Keratinocyte (primary cell): ENCODE measurements around the gene TENT4B. TPM values are rescaled to one million over a fixed set of nuclear protein-coding genes. Genes with fewer than 3 reads are reported as not detected.

ENCODE experiments used
- DNase-seq: peaks from one replicate; pipeline ENCODE4 v3.0.0-alpha.2; 2011; ENCODE audit warnings: low read depth, missing footprints, low spot score
- FAIRE-seq: peaks from 2 replicates; lab custom pipeline; 2011; peaks lifted over from hg19 to GRCh38; lab: Jason Lieb, UNC
- H2AFZ ChIP-seq: 2 replicates; pipeline ENCODE4 v1.6.0; 2012; ENCODE audit warnings: low read length, control low read depth, inconsistent platforms; ENCODE audit not compliant: control insufficient read depth
- H3K27ac ChIP-seq: 2 replicates; pipeline ENCODE4 v1.5.1; 2011; ENCODE audit warnings: low read length; ENCODE audit not compliant: control insufficient read depth, insufficient read depth
- H3K27me3 ChIP-seq: 3 replicates; pipeline ENCODE4 v1.6.0; 2011; ENCODE audit warnings: low read length; ENCODE audit not compliant: control insufficient read depth, insufficient read depth; ENCODE audit errors: extremely low read depth
- H3K36me3 ChIP-seq, 2 experiments: 2 replicates in 1 of 2; 3 replicates in 1 of 2; pipeline ENCODE4 v1.5.1; 2011; ENCODE audit warnings: low read length in 2 of 2, mild to moderate bottlenecking in 1 of 2; ENCODE audit not compliant: control insufficient read depth in 2 of 2, insufficient read depth in 2 of 2; ENCODE audit errors: extremely low read depth in 1 of 2
- H3K4me1 ChIP-seq: 3 replicates; pipeline ENCODE4 v1.5.1; 2011; ENCODE audit warnings: low read length; ENCODE audit not compliant: control insufficient read depth, insufficient read depth; ENCODE audit errors: extremely low read depth
- H3K4me2 ChIP-seq: 3 replicates; pipeline ENCODE4 v1.6.0; 2011; ENCODE audit warnings: low read depth, low read length; ENCODE audit not compliant: control insufficient read depth, insufficient read depth; ENCODE audit errors: extremely low read depth
- H3K4me3 ChIP-seq, 3 experiments: fragments of 200-600 bp in 1 of 3; sonication (generic) in 1 of 3; 2 replicates in 2 of 3; 3 replicates in 1 of 3; pipeline ENCODE4 v1.5.1; 2011 to 2016; ENCODE audit warnings: low read length in 3 of 3, mild to moderate bottlenecking in 3 of 3, control low read depth in 2 of 3, inconsistent platforms in 1 of 3, low read depth in 1 of 3, mixed read lengths in 1 of 3, mixed run types in 1 of 3, moderate library complexity in 1 of 3; ENCODE audit not compliant: control insufficient read depth in 2 of 3, insufficient read depth in 2 of 3; ENCODE audit errors: extremely low read depth in 1 of 3
- H3K79me2 ChIP-seq: 2 replicates; pipeline ENCODE4 v1.6.0; 2012; ENCODE audit warnings: low read length; ENCODE audit not compliant: control insufficient read depth, insufficient read depth
- H3K9ac ChIP-seq: 3 replicates; pipeline ENCODE4 v1.6.0; 2011; ENCODE audit warnings: low read length; ENCODE audit not compliant: control insufficient read depth, insufficient read depth; ENCODE audit errors: extremely low read depth
- H3K9me1 ChIP-seq: 3 replicates; pipeline ENCODE4 v1.6.0; 2011; ENCODE audit warnings: low read length; ENCODE audit not compliant: control insufficient read depth, insufficient read depth; ENCODE audit errors: extremely low read depth
- H3K9me3 ChIP-seq: 2 replicates; pipeline ENCODE4 v1.5.1; 2012; ENCODE audit warnings: low read depth, low read length; ENCODE audit not compliant: control insufficient read depth
- H4K20me1 ChIP-seq: 3 replicates; pipeline ENCODE4 v1.6.0; 2011; ENCODE audit warnings: low read length; ENCODE audit not compliant: control insufficient read depth, insufficient read depth; ENCODE audit errors: extremely low read depth
- EZH2 ChIP-seq: IDR thresholded peaks from one replicate; pipeline ENCODE4 v1.6.1; 2012; ENCODE audit warnings: inconsistent platforms, mild to moderate bottlenecking, low read length, moderate library complexity
- dilution Hi-C: fragments of 300-500 bp; cut with MboI; formaldehyde crosslinking; loops from one replicate; pipeline ENCODE4 v1.7.0; 2020; ENCODE audit warnings: low sequenced_read_pairs; ENCODE audit not compliant: extremely low pct_ligation_motif_present
- polyA plus RNA-seq, 5 experiments: library from polyadenylated mRNA; depleted of rRNA in 3 of 5; stranded (reverse) in 3 of 5; stranded (forward) in 1 of 5; unstranded in 1 of 5; fragments of >200 nt; gene quantifications; 1 replicate in 1 of 5; 2 replicates in 3 of 5; 3 replicates in 1 of 5; pipeline versions ENCODE4 v1.2.1 to v1.2.3, GENCODE V29; 2011 to 2012; ENCODE audit warnings: missing spikeins in 2 of 5, low read depth in 1 of 5, low replicate concordance in 1 of 5
- TF ChIP-seq, protein P1 (sequence below), 3 experiments: IDR thresholded peaks in 1 of 3; conservative IDR thresholded peaks in 1 of 3; optimal IDR thresholded peaks in 1 of 3; 2 replicates in 2 of 3; 3 replicates in 1 of 3; pipeline versions ENCODE3 to v1.5.1; 2011; ENCODE audit warnings: low read length in 3 of 3, mild to moderate bottlenecking in 3 of 3, moderate library complexity in 2 of 3, control low read depth in 1 of 3, inconsistent platforms in 1 of 3; ENCODE audit not compliant: insufficient read depth in 2 of 3; ENCODE audit errors: extremely low read depth in 1 of 3

Gene TENT4B
- polyA plus RNA-seq, 1 donor (not counting 4 experiments of a cell fraction or from before 2014, with no cell fraction given) = 14.8 TPM

DNA sequence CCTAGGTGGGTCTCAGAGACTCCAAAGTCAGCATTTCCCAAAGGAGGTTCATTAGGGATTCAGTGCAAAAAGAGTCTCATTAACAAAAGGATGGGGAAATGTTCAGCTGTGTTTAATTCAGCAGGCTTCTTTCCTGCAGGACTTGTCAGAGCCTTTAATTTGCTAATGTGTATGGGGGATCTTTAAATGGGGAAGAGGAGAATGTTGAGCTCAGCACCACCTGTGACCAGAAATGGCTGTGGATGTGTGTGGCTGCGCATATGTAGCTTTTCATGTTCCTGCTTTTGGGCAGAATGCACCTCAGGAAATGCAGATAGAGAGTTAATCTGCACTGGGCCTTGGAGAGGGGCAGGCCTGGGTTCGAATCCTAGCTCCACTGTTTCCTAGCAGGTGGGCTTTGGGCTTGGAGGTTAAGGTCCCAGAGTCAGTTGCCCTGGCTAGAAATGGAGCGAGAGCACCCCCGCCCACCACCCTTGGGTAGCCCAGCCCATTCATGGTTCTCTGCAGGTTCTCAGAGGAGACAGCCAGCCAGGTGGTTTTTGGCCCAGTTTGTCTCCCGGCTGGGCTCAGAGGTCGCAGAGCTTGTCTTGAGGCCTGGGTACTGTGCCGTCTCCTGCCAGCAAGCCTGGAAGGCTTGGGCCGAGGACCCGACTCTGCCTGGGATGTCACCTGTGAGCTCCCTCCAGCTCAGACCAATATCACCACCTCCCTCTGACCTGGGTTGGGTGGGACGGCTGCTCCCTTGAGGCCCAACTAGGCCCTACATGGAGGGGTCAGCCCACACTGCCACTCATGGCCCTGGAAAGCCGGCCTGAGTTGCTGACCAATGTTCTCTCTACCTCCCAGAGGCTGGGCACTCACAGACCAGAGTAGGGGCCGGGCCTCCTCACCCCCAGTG is 122.6 kb downstream of the TENT4B start:
- TF ChIP-seq, protein P1, sequence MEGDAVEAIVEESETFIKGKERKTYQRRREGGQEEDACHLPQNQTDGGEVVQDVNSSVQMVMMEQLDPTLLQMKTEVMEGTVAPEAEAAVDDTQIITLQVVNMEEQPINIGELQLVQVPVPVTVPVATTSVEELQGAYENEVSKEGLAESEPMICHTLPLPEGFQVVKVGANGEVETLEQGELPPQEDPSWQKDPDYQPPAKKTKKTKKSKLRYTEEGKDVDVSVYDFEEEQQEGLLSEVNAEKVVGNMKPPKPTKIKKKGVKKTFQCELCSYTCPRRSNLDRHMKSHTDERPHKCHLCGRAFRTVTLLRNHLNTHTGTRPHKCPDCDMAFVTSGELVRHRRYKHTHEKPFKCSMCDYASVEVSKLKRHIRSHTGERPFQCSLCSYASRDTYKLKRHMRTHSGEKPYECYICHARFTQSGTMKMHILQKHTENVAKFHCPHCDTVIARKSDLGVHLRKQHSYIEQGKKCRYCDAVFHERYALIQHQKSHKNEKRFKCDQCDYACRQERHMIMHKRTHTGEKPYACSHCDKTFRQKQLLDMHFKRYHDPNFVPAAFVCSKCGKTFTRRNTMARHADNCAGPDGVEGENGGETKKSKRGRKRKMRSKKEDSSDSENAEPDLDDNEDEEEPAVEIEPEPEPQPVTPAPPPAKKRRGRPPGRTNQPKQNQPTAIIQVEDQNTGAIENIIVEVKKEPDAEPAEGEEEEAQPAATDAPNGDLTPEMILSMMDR (optimal IDR thresholded peaks at IDR 0.05 in 1 of 3, IDR thresholded peaks at IDR 0.05 in 1 of 3, conservative IDR thresholded peaks at IDR 0.05 in 1 of 3; ENCODE audit: extremely low read depth in 1 of 3, insufficient read depth in 2 of 3, low read length in 3 of 3) = no peak
- TF ChIP-seq EZH2 = no peak
- Histone ChIP-seq H3K9ac (no peak overlapping the region), H3K79me2 (no peaks in the 10 kb centered on the region), H3K27me3 (no peaks in the 10 kb centered on the region), H3K9me1 (no peaks in the 10 kb centered on the region), H4K20me1 (no peaks in the 10 kb centered on the region), H3K9me3 (no peaks in the 10 kb centered on the region), H3K4me1 (no peaks in the 10 kb centered on the region), H3K36me3 (peaks cover 0 to 1% of the 10 kb centered on the region in 2 experiments), H3K4me2 (no peak overlapping the region), H3K4me3 (no peak overlapping the region), H2AFZ (no peak overlapping the region), H3K27ac (no peak overlapping the region)
- dilution Hi-C loops = no loop called here
- FAIRE-seq = no peak
- DNase-seq = no peak

DNA sequence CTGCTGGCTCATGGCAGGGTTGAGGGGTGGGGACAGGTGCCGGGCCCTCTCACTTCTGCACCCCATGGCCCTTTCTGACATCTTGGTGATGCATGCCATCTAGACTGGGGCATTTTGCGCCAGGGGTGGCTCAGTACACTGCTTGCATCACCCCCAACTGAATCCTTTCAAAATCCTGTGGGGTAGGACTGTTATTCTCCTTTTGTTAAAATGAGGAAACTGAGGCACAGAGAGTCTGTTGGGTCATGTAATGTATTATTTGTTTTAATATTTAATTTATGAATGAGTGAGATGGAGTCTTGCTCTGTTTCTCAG is 123.2 kb downstream of the TENT4B start:
- no peaks in the 10 kb centered on the region for H4K20me1 ChIP-seq
- no peak for FAIRE-seq

More for the DNA sequence above, 123.2 kb downstream of the TENT4B start:
- TF ChIP-seq, protein P1 (optimal IDR thresholded peaks at IDR 0.05 in 1 of 3, IDR thresholded peaks at IDR 0.05 in 1 of 3, conservative IDR thresholded peaks at IDR 0.05 in 1 of 3; ENCODE audit: extremely low read depth in 1 of 3, insufficient read depth in 2 of 3, low read length in 3 of 3) = no peak
- TF ChIP-seq EZH2 = no peak
- no peaks in the 10 kb centered on the region for H3K4me1 ChIP-seq
- H3K4me3 ChIP-seq = no peak overlapping the region
- H2AFZ ChIP-seq = no peak overlapping the region
- H3K9ac ChIP-seq = no peak overlapping the region
- no peak overlapping the region for H3K27ac ChIP-seq
- no peak for DNase-seq
- H3K4me2 ChIP-seq = no peak overlapping the region
- H3K27me3 ChIP-seq = no peaks in the 10 kb centered on the region
- no peaks in the 10 kb centered on the region for H3K9me1 ChIP-seq
- dilution Hi-C loops = no loop called here
- no peaks in the 10 kb centered on the region for H3K79me2 ChIP-seq
- H3K36me3 ChIP-seq = peaks cover 0 to 1% of the 10 kb centered on the region in 2 experiments
- no peaks in the 10 kb centered on the region for H3K9me3 ChIP-seq
